ENCODE data around the gene RMDN3. TPM values are rescaled to one million over a fixed set of nuclear protein-coding genes. Genes with fewer than 3 reads are reported as not detected.
A peak's percentile ranks its signal among the peaks of the same experiment; 100 is the strongest.

Gene RMDN3
- total and polyA plus RNA-seq, 9 of the 15 experiments (the other 6 are each of a cell fraction or from before 2014, with no cell fraction given), result 8.1 to 38.2 (median 25.9) TPM

DNA sequence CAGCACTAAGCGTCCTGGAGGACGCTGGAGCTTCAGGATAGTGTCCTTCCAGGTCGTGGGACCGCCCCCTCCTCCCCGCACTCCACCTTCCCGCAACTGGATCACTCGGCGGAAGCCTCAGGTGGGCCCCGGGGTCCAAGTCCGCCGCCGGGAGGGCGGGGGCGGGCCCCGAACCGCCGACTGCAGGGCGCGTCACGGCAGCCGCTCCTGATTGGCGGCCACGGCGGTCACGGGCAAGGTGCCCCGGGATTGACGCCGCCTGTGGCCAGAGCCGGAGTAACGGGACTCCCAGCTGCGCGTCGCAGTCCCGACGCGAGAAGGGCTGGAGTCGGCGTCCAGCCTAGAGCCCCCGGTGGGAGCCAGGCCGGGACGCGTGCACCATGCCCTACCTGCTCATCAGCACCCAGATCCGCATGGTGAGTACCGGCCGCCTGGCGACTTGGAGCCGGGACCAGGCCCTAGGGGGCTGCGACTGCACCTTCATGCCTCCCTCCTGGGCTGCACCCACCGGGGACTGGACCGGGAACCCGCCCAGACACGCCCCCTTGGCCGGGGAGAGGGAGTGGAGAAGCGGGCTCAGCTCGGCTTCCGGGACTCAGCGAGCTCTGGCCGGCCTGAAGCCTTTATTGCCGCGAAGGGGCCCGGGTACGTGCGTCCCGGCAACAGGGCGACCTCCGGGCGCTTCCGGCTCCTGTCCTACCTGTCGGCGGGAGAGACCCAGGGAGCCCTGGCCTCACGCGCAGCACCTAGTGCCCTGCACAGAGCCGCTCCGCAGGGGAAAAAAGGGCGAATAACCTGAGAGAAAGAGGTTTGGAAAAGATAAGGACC lies 9.0 kb upstream of the RMDN3 start, which contains the start of gene GCHFR (continued):
- TF ChIP-seq SRSF9 (IDR thresholded peaks at IDR 0.05; ENCODE audit: borderline replicate concordance, low read depth, low read length) (no peak), PURB (CRISPR knock-in tag; IDR thresholded peaks at IDR 0.05; ENCODE audit: low read depth) (no peak), ZNF77 (CRISPR knock-in tag; IDR thresholded peaks at IDR 0.05) (no peak), DMBX1 (CRISPR knock-in tag; IDR thresholded peaks at IDR 0.05; ENCODE audit: borderline replicate concordance) (no peak), TCF7L2 (IDR thresholded peaks at IDR 0.05; ENCODE audit: low read depth, low read length) (no peak), BRF1 (IDR thresholded peaks at IDR 0.05; ENCODE audit: borderline replicate concordance, extremely low read depth, insufficient read length) (no peak), SMAD4 (CRISPR knock-in tag; conservative IDR thresholded peaks at IDR 0.05) (no peak), GTF2E2 (tag; IDR thresholded peaks at IDR 0.05) (no peak), SMARCE1 (IDR thresholded peaks at IDR 0.05) (no peak), U2AF2 (optimal IDR thresholded peaks at IDR 0.05; ENCODE audit: low read depth, low read length) (no peak), POLR3A (IDR thresholded peaks at IDR 0.05; ENCODE audit: borderline replicate concordance, extremely low read depth, insufficient read depth, insufficient read length) (no peak), CHD4 (IDR thresholded peaks at IDR 0.05; ENCODE audit: insufficient read depth, insufficient replicate concordance, low read depth, low read length, poor library complexity, severe bottlenecking) (no peak), SIX5 (IDR thresholded peaks at IDR 0.05; ENCODE audit: borderline replicate concordance in 1 of 2, insufficient read depth in 1 of 2, low read depth in 1 of 2, low read length in 2 of 2) (no peak), ARID1B (IDR thresholded peaks at IDR 0.05) (no peak; the same call in 1 of the 2 replicates)
- TF ChIP-seq, protein P1, sequence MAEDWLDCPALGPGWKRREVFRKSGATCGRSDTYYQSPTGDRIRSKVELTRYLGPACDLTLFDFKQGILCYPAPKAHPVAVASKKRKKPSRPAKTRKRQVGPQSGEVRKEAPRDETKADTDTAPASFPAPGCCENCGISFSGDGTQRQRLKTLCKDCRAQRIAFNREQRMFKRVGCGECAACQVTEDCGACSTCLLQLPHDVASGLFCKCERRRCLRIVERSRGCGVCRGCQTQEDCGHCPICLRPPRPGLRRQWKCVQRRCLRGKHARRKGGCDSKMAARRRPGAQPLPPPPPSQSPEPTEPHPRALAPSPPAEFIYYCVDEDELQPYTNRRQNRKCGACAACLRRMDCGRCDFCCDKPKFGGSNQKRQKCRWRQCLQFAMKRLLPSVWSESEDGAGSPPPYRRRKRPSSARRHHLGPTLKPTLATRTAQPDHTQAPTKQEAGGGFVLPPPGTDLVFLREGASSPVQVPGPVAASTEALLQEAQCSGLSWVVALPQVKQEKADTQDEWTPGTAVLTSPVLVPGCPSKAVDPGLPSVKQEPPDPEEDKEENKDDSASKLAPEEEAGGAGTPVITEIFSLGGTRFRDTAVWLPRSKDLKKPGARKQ (CRISPR knock-in tag; IDR thresholded peaks at IDR 0.05), result no peak
- TF ChIP-seq, protein P2, sequence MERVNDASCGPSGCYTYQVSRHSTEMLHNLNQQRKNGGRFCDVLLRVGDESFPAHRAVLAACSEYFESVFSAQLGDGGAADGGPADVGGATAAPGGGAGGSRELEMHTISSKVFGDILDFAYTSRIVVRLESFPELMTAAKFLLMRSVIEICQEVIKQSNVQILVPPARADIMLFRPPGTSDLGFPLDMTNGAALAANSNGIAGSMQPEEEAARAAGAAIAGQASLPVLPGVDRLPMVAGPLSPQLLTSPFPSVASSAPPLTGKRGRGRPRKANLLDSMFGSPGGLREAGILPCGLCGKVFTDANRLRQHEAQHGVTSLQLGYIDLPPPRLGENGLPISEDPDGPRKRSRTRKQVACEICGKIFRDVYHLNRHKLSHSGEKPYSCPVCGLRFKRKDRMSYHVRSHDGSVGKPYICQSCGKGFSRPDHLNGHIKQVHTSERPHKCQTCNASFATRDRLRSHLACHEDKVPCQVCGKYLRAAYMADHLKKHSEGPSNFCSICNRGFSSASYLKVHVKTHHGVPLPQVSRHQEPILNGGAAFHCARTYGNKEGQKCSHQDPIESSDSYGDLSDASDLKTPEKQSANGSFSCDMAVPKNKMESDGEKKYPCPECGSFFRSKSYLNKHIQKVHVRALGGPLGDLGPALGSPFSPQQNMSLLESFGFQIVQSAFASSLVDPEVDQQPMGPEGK (CRISPR knock-in tag; IDR thresholded peaks at IDR 0.05; ENCODE audit: borderline replicate concordance), result no peak
- TF ChIP-seq, protein P3, sequence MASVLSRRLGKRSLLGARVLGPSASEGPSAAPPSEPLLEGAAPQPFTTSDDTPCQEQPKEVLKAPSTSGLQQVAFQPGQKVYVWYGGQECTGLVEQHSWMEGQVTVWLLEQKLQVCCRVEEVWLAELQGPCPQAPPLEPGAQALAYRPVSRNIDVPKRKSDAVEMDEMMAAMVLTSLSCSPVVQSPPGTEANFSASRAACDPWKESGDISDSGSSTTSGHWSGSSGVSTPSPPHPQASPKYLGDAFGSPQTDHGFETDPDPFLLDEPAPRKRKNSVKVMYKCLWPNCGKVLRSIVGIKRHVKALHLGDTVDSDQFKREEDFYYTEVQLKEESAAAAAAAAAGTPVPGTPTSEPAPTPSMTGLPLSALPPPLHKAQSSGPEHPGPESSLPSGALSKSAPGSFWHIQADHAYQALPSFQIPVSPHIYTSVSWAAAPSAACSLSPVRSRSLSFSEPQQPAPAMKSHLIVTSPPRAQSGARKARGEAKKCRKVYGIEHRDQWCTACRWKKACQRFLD (CRISPR knock-in tag; IDR thresholded peaks at IDR 0.05), result peak; percentile 89
- TF ChIP-seq, protein P4, sequence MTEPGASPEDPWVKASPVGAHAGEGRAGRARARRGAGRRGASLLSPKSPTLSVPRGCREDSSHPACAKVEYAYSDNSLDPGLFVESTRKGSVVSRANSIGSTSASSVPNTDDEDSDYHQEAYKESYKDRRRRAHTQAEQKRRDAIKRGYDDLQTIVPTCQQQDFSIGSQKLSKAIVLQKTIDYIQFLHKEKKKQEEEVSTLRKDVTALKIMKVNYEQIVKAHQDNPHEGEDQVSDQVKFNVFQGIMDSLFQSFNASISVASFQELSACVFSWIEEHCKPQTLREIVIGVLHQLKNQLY (CRISPR knock-in tag; conservative IDR thresholded peaks at IDR 0.05), result no peak
- TF ChIP-seq, protein P5, sequence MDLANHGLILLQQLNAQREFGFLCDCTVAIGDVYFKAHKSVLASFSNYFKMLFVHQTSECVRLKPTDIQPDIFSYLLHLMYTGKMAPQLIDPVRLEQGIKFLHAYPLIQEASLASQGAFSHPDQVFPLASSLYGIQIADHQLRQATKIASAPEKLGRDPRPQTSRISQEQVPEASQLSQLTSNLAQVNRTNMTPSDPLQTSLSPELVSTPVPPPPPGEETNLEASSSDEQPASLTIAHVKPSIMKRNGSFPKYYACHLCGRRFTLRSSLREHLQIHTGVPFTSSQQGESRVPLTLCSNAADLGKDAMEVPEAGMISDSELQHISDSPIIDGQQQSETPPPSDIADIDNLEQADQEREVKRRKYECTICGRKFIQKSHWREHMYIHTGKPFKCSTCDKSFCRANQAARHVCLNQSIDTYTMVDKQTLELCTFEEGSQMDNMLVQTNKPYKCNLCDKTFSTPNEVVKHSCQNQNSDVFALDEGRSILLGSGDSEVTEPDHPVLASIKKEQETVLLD (IDR thresholded peaks at IDR 0.05), result no peak; the same call in 1 of the 2 replicates

Data from K562 (cell line).